Lower leg skin (tissue), 3 donors: ENCODE data around the gene TEPSIN.

Experiments
- POLR2A ChIP-seq, 2 donors: fragments of 450-650 bp; IDR thresholded peaks; one replicate each; pipeline ENCODE4 v1.6.1; 2016 to 2017; ENCODE audit warnings: antibody characterized with exemption in 2 of 2, mild to moderate bottlenecking in 1 of 2, moderate library complexity in 1 of 2
- TF ChIP-seq, protein P1 (sequence below), 3 donors: fragments of 450-650 bp; IDR thresholded peaks; one replicate each; pipeline ENCODE4 v1.5.1; 2016; ENCODE audit warnings: antibody characterized with exemption in 3 of 3, mild to moderate bottlenecking in 3 of 3, moderate library complexity in 2 of 3

DNA sequence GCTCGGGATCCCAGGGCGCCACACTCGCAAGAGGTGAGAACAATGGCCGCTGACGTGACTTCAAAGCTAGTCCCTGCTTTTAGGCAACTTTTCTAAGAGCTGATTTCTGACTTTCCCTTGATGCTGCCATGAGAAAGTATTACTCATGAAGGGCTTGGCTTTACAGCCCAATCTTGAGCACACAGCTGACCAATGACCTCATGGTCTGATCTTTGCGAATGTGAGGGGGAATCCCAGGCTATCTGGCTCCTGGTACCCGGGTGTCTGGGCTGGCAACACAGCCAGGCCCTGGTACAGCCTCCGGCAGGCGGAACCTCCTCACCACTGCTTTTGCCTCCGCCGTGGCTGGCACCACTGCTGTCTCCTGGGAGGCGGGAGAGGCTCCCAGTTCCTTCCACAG lies 17.8 kb upstream of the TEPSIN start:
- TF ChIP-seq, protein P1, sequence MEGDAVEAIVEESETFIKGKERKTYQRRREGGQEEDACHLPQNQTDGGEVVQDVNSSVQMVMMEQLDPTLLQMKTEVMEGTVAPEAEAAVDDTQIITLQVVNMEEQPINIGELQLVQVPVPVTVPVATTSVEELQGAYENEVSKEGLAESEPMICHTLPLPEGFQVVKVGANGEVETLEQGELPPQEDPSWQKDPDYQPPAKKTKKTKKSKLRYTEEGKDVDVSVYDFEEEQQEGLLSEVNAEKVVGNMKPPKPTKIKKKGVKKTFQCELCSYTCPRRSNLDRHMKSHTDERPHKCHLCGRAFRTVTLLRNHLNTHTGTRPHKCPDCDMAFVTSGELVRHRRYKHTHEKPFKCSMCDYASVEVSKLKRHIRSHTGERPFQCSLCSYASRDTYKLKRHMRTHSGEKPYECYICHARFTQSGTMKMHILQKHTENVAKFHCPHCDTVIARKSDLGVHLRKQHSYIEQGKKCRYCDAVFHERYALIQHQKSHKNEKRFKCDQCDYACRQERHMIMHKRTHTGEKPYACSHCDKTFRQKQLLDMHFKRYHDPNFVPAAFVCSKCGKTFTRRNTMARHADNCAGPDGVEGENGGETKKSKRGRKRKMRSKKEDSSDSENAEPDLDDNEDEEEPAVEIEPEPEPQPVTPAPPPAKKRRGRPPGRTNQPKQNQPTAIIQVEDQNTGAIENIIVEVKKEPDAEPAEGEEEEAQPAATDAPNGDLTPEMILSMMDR (IDR thresholded peaks at IDR 0.05) = no peak
- no peak for TF ChIP-seq POLR2A (IDR thresholded peaks at IDR 0.05)
